GM06990 (cell line): ENCODE measurements around the gene RAPGEF2.

Experiments
- DNase-seq: peaks from one replicate; pipeline ENCODE4 v3.0.0-alpha.2; 2011; ENCODE audit not compliant: insufficient read length; ENCODE audit errors: extremely low read depth
- H3K27me3 ChIP-seq: replicated peaks from 2 replicates; pipeline ENCODE4 v1.6.0; 2011; ENCODE audit warnings: low read length; ENCODE audit not compliant: control insufficient read depth, insufficient read depth
- H3K36me3 ChIP-seq: 2 replicates; pipeline ENCODE4 v1.5.1; 2011; ENCODE audit warnings: low read length; ENCODE audit not compliant: control insufficient read depth, insufficient read depth
- H3K4me3 ChIP-seq: replicated peaks from 2 replicates; pipeline ENCODE4 v1.5.1; 2011; ENCODE audit warnings: low read depth, mild to moderate bottlenecking, control low read depth, low read length
- CTCF ChIP-seq: IDR thresholded peaks from 2 replicates; pipeline ENCODE4 v1.5.1; 2011; ENCODE audit warnings: low read length, control low read depth, mild to moderate bottlenecking, inconsistent platforms; ENCODE audit not compliant: insufficient read depth, poor library complexity, severe bottlenecking

Gene RAPGEF2

GRCh38 chr4:159317203-159317602, 214.3 kb downstream of the RAPGEF2 start:
- H3K4me3 ChIP-seq, result no peak overlapping the region
- TF ChIP-seq CTCF, result no peak
- no peaks in the 10 kb centered on the region for H3K27me3 ChIP-seq
- no peak for DNase-seq
- no peaks in the 10 kb centered on the region for H3K36me3 ChIP-seq

- no peaks in the 10 kb centered on the region for H3K27me3 ChIP-seq
- no peak for DNase-seq
- TF ChIP-seq CTCF, result no peak
- no peak overlapping the region for H3K4me3 ChIP-seq
- no peaks in the 10 kb centered on the region for H3K36me3 ChIP-seq
These were observed 216.1 kb downstream of the RAPGEF2 start for GRCh38 chr4:159319027-159319426.

GRCh38 chr4:159326480-159326879, 223.6 kb downstream of the RAPGEF2 start:
- no peaks in the 10 kb centered on the region for H3K27me3 ChIP-seq
- no peak overlapping the region for H3K4me3 ChIP-seq
- H3K36me3 ChIP-seq, result no peaks in the 10 kb centered on the region
- no peak for DNase-seq
- no peak for TF ChIP-seq CTCF

GRCh38 chr4:159328766-159329165, 225.9 kb downstream of the RAPGEF2 start:
- no peak for TF ChIP-seq CTCF
- no peaks in the 10 kb centered on the region; the same call in 1 of the 2 replicates for H3K36me3 ChIP-seq
- H3K27me3 ChIP-seq, result no peaks in the 10 kb centered on the region
- H3K4me3 ChIP-seq, result no peak overlapping the region
- no peak for DNase-seq

GRCh38 chr4:159334461-159334860, 231.6 kb downstream of the RAPGEF2 start:
- Histone ChIP-seq H3K4me3 (no peak overlapping the region), H3K36me3 (peaks cover 2% of the 10 kb centered on the region), H3K27me3 (no peaks in the 10 kb centered on the region)
- DNase-seq, result no peak
- no peak for TF ChIP-seq CTCF

GRCh38 chr4:159337041-159337440, 234.2 kb downstream of the RAPGEF2 start:
- no peak for DNase-seq
- peaks cover 2% of the 10 kb centered on the region for H3K36me3 ChIP-seq
- no peak for TF ChIP-seq CTCF
- no peak overlapping the region for H3K4me3 ChIP-seq
- no peaks in the 10 kb centered on the region for H3K27me3 ChIP-seq
